ENCODE results near the gene IFI35.

DNA sequence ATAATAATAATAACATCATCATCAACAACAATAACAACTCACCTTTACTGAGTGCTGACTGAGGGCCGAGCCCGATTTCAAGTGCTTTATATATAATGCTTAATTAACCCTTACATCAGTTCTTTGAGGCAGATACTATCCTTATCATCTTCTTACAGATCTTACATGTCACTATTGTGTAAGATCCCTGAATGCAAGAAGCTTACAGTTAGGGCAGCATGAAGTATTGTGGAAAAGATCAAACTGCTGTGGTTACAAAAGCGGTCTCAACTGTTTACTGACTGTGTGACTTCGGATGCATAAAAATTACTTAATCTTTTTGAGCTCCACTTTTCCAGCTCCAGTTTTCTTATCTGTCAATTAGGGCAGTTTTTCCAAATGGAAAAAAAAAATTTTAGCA lies 12.3 kb downstream of the IFI35 start:
- no peak for TF ChIP-seq RAD21 (IDR thresholded peaks at IDR 0.05; ENCODE audit: low read length)
- TF ChIP-seq, protein P1, sequence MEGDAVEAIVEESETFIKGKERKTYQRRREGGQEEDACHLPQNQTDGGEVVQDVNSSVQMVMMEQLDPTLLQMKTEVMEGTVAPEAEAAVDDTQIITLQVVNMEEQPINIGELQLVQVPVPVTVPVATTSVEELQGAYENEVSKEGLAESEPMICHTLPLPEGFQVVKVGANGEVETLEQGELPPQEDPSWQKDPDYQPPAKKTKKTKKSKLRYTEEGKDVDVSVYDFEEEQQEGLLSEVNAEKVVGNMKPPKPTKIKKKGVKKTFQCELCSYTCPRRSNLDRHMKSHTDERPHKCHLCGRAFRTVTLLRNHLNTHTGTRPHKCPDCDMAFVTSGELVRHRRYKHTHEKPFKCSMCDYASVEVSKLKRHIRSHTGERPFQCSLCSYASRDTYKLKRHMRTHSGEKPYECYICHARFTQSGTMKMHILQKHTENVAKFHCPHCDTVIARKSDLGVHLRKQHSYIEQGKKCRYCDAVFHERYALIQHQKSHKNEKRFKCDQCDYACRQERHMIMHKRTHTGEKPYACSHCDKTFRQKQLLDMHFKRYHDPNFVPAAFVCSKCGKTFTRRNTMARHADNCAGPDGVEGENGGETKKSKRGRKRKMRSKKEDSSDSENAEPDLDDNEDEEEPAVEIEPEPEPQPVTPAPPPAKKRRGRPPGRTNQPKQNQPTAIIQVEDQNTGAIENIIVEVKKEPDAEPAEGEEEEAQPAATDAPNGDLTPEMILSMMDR (IDR thresholded peaks at IDR 0.05), result no peak
- TF ChIP-seq CHD2 (IDR thresholded peaks at IDR 0.05; ENCODE audit: low read length, partially characterized antibody), result no peak
- no peak for TF ChIP-seq EZH2phosphoT487 (IDR thresholded peaks at IDR 0.05; ENCODE audit: borderline replicate concordance, low read depth)
- no peak for TF ChIP-seq FOXM1 (IDR thresholded peaks at IDR 0.05; ENCODE audit: low read depth)
- TF ChIP-seq JUND (IDR thresholded peaks at IDR 0.05), result no peak
- TF ChIP-seq RCOR1 (IDR thresholded peaks at IDR 0.05; ENCODE audit: low read length), result no peak
- TF ChIP-seq, protein P2, sequence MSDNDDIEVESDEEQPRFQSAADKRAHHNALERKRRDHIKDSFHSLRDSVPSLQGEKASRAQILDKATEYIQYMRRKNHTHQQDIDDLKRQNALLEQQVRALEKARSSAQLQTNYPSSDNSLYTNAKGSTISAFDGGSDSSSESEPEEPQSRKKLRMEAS (IDR thresholded peaks at IDR 0.05; ENCODE audit: low read depth), result no peak
- TF ChIP-seq, protein P3, sequence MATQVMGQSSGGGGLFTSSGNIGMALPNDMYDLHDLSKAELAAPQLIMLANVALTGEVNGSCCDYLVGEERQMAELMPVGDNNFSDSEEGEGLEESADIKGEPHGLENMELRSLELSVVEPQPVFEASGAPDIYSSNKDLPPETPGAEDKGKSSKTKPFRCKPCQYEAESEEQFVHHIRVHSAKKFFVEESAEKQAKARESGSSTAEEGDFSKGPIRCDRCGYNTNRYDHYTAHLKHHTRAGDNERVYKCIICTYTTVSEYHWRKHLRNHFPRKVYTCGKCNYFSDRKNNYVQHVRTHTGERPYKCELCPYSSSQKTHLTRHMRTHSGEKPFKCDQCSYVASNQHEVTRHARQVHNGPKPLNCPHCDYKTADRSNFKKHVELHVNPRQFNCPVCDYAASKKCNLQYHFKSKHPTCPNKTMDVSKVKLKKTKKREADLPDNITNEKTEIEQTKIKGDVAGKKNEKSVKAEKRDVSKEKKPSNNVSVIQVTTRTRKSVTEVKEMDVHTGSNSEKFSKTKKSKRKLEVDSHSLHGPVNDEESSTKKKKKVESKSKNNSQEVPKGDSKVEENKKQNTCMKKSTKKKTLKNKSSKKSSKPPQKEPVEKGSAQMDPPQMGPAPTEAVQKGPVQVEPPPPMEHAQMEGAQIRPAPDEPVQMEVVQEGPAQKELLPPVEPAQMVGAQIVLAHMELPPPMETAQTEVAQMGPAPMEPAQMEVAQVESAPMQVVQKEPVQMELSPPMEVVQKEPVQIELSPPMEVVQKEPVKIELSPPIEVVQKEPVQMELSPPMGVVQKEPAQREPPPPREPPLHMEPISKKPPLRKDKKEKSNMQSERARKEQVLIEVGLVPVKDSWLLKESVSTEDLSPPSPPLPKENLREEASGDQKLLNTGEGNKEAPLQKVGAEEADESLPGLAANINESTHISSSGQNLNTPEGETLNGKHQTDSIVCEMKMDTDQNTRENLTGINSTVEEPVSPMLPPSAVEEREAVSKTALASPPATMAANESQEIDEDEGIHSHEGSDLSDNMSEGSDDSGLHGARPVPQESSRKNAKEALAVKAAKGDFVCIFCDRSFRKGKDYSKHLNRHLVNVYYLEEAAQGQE (IDR thresholded peaks at IDR 0.05; ENCODE audit: low read depth, low read length), result no peak
- no peak for TF ChIP-seq POLR2AphosphoS5 (IDR thresholded peaks at IDR 0.05; ENCODE audit: low read depth, low read length)
- TF ChIP-seq TEAD4 (IDR thresholded peaks at IDR 0.05; ENCODE audit: borderline replicate concordance, insufficient read depth), result no peak
- no peak for TF ChIP-seq TAF1 (IDR thresholded peaks at IDR 0.05; ENCODE audit: borderline replicate concordance, low read depth, low read length)
- TF ChIP-seq YY1 (IDR thresholded peaks at IDR 0.05; ENCODE audit: low read depth), result no peak
- TF ChIP-seq NFIC (IDR thresholded peaks at IDR 0.05; ENCODE audit: borderline replicate concordance), result no peak

Data from SK-N-SH (cell line).